GM19372 (cell line): ENCODE measurements around the gene PDCD6IP.

ENCODE experiments used
- ATAC-seq: cut with Tn5 transposase; IDR thresholded peaks from one replicate; pipeline ENCODE4 v1.9.1; 2021; ENCODE audit warnings: mild to moderate bottlenecking, low read depth, moderate library complexity; ENCODE audit not compliant: unreplicated experiment

The PDCD6IP gene

GRCh38 chr3:33884701-33885100 lies 86.3 kb downstream of the PDCD6IP start:
- ATAC-seq = no peak

GRCh38 chr3:33885496-33885895 lies 87.1 kb downstream of the PDCD6IP start:
- ATAC-seq = no peak

- no peak for ATAC-seq
Observed at GRCh38 chr3:33886015-33886414, 87.6 kb downstream of the PDCD6IP start.

DNA sequence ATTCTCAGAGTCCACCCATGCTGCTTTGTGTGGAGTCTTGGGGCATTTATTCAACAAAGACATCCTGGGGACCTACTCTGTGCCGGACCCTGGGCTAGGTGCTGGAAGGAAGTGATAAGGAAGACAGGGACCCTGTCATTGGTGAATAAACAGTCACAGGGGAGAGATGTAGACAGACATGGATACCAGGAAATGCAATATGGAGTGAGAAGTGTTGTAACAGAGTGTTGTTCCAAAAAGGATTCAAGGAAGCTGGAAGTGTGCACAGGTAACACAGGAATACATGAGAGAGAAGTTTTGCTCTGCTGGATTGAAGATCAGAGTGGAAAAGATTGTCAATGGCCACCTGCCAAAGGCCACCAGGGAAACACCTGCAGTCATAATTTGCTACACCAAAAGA lies 89.0 kb downstream of the PDCD6IP start:
- no peak for ATAC-seq

- ATAC-seq = no peak
Observed at GRCh38 chr3:33889394-33890039, 91.1 kb downstream of the PDCD6IP start.

GRCh38 chr3:33892655-33893054 lies 94.2 kb downstream of the PDCD6IP start:
- ATAC-seq = no peak

- no peak for ATAC-seq
Observed at GRCh38 chr3:33895658-33896057, 97.2 kb downstream of the PDCD6IP start.

- no peak for ATAC-seq
Observed at GRCh38 chr3:33897306-33897705, 98.9 kb downstream of the PDCD6IP start.

- no peak for ATAC-seq
Observed at GRCh38 chr3:33898901-33899300, 100.5 kb downstream of the PDCD6IP start.

DNA sequence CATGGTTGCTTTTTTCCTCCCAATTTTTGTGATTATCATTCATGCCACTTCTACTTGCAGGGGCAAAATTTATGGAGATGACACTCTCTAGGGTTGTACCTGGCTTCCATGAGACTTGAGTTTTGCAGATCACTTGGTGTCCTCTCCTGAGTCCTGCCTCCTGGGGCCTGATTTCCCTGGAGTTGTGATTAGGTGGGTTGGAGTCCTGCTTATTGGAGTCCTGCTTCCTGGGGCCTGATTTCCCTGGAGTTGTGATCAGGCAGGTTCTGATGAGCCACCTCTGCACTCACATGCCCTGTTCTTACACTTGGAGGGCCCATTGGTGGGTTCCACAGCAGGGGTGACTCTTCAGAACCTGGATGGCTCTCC lies 102.0 kb downstream of the PDCD6IP start:
- ATAC-seq = no peak

GRCh38 chr3:33900809-33901505 lies 102.5 kb downstream of the PDCD6IP start:
- ATAC-seq = no peak

GRCh38 chr3:33901862-33902563 lies 103.6 kb downstream of the PDCD6IP start:
- no peak for ATAC-seq

DNA sequence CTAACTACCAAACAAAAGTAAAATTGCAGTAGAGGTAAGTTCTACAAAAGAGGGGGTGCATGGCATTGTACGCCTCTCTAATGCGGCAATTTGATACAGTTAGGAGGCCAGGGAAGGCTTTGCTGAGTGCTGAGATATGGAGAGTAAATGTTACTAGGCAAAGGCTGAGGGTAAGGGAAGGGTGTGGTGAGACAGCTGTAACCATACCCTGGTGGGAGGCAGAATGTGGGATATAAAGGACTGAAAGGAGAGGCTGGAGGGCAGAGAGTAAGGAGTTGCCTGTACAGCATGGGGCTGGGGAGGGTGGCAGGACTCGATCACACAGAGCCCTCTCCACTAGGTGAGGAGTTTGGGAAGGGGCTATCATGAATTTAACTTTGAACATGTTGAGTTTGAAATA lies 106.3 kb downstream of the PDCD6IP start:
- ATAC-seq = no peak

DNA sequence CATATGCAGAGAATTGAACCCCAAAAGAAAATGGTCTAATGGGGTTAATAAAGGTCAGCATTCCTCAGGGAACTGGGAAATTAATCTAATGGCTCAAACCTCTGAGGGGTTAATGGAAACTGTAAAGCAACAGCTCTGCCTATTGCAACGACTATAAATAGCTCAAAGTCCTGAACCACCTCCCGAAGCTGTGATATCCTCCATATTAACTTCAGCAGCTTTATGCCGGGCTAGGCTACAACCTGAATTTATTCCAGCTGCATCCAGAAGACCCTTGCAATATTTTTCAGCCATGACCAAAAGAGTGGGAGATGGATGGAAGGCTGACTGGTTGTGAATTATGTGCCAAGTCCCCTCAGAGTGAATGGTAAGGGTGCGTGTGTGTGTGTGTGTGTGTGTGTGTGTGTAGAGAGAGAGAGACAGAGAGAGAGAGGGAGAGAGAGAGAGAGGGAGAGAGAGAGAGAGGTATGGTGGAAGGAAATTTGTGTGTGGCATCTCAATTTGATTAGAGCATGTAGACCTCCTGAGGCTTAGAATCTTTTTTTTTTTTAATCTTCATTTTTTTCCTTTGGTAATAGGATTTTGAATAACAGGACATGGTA lies 109.9 kb downstream of the PDCD6IP start:
- ATAC-seq = no peak

GRCh38 chr3:33909547-33909946 lies 111.1 kb downstream of the PDCD6IP start:
- ATAC-seq = no peak

- no peak for ATAC-seq
Observed at GRCh38 chr3:33910031-33910430, 111.6 kb downstream of the PDCD6IP start.

DNA sequence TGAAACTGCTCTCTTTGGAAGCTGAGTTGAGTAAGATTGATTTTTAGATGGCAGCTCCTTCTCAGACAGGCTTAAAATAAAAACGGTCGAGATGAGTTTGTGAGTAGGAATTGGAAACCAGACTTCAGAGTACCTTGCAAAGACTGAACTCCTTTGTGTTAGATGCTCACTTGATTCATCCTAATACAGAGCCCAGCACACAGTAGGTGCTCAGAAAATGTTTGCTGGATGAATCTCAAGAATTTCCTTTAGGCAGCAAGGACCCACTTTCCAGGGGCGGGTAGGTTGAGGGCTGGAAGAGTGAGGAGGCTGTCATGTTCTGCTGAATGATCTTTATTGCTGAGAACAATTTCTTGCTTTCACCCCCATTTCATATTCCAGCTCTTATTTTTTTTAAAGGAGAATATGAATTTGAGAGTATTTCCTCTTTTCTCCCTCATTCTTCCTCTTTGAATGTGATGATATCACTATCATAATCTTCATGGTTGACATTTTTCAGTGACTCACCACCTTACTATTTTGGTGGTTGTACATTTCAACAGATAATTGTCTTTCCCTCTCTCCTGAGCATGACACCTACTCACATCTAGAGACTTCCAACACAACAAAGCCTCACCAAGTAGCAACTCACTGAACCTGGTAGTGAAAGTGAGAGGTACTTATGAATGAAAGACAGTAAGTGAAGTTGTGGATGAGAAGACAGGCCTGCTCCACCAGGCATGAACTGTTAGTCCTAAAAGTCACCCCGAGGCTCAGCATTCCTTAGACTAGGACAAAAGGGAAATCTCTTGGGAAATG lies 113.3 kb downstream of the PDCD6IP start:
- no peak for ATAC-seq

GRCh38 chr3:33914212-33914611 lies 115.8 kb downstream of the PDCD6IP start:
- ATAC-seq = no peak

GRCh38 chr3:33914731-33915379 lies 116.4 kb downstream of the PDCD6IP start:
- no peak for ATAC-seq
